GM12865 (cell line): ENCODE data around the gene PSAP.
A peak's percentile ranks its signal among the peaks of the same experiment; 100 is the strongest.

Experiments
- DNase-seq: peaks from one replicate; pipeline ENCODE4 v3.0.0; 2010; ENCODE audit warnings: low read depth
- H3K4me3 ChIP-seq: 2 replicates; pipeline ENCODE4 v1.5.1; 2011; ENCODE audit warnings: mild to moderate bottlenecking, low read depth, low read length, control low read depth
- TF ChIP-seq, protein P1 (sequence below): IDR thresholded peaks from 2 replicates; pipeline ENCODE4 v1.5.1; 2011; ENCODE audit warnings: low read length, control low read depth, low read depth, inconsistent platforms; ENCODE audit not compliant: insufficient read depth; ENCODE audit errors: missing control alignments

PSAP gene

DNA sequence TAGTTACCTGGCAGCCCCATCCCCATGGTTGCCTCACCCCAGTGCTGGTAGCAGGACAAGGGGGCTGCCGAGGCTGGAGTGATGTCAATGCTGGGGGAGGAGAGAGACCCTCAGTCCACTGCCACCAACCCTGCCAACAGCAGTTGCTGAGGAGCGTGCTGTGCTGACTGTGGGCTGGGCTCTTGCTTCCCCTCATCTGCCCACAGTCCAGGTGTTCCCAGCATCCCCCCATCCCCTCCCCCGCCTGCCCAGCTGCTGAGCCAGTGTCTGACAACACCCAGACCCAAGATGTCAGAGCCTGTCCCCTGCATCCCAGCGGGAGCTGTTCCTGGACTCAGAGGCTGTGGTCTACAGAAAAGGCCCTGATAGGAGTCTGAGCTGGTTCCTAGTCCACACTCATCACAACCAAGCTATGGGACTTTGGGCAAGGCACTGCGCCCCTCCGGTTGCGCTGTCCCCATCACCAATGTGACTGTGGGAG, 14.6 kb upstream of the PSAP start:
- H3K4me3 ChIP-seq: no peak overlapping the region
- no peak for DNase-seq
- TF ChIP-seq, protein P1, sequence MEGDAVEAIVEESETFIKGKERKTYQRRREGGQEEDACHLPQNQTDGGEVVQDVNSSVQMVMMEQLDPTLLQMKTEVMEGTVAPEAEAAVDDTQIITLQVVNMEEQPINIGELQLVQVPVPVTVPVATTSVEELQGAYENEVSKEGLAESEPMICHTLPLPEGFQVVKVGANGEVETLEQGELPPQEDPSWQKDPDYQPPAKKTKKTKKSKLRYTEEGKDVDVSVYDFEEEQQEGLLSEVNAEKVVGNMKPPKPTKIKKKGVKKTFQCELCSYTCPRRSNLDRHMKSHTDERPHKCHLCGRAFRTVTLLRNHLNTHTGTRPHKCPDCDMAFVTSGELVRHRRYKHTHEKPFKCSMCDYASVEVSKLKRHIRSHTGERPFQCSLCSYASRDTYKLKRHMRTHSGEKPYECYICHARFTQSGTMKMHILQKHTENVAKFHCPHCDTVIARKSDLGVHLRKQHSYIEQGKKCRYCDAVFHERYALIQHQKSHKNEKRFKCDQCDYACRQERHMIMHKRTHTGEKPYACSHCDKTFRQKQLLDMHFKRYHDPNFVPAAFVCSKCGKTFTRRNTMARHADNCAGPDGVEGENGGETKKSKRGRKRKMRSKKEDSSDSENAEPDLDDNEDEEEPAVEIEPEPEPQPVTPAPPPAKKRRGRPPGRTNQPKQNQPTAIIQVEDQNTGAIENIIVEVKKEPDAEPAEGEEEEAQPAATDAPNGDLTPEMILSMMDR: no peak

DNA sequence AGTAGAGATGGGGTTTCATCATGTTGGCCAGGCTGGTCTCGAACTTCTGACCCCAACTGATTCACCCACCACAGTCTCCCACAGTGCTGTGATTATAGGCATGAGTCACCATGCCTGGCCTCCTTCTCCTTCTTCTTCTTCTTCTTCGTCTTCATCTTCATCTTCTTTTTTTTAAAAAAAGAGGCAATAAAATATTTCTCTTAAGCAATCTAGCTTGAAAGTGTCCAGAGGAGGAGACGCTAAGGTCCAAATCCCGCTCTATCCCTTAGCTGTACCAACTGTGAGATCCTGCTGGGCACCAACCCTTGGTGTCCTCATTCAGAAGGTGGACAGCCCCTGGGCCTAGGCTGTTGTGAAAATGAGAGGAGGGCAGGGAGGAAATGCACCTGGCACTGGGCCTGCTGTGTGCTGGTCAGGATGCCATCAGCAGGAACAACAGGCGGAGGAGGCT, 13.9 kb upstream of the PSAP start:
- H3K4me3 ChIP-seq: no peak overlapping the region
- TF ChIP-seq, protein P1: no peak
- DNase-seq: no peak

DNA sequence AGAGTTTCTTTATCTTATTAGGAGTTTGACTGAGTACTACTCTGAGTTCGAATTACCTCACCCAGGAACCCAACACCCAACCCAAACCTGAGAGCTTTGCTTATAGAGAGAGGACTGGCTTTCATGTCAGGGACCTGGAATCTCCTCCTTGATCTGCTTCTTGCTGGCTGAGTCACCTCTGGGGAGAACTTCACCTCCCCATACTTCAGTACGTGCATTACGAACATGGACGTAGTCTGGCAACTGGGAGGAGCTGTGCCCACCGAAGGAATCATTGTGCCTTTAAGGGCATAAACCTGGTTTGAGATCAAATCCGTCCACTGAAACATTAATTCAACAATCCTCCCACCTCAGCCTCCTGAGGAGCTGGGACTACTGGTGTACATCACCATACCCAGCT, 12.2 kb upstream of the PSAP start:
- DNase-seq: no peak
- no peak overlapping the region for H3K4me3 ChIP-seq
- TF ChIP-seq, protein P1: no peak

DNA sequence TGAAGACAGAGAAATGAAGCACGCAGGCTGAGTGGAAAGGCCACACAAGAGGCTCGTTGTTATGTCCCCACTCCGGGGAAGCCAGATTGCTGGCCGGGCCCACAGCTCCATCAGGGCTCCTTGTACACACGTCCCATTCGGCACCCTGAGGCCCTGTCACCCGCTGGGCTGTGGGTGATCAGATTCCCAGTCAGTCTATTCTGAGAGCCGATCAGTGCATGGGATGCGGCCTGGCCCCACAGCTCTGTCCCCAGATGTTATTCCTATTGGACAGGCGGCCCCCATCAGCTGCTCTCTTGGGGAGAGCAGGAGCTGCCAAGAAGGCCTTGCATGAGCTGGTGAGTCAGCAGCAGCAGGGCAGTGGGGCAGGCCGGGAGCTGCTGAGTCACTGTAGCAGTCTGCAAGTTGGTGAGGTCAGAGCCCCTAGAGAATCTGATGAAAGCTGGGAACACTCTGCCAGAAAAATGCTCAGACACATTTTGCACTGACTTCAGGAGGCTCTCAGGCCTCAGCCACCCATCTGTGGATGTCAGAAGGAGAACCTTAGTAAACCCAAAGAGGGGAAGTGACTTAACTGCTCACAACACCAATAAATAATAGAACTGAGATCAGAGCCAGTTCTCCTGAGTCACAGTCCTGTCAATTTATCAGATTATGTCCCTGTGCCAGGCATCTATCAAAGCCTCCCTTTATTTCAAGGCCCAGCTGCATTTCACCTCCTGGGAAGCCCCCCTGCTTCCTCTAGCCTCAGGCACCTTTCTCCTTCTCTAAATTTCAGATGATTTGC, 9.4 kb upstream of the PSAP start:
- TF ChIP-seq, protein P1: no peak
- H3K4me3 ChIP-seq: no peak overlapping the region
- DNase-seq: peak; percentile 67

DNA sequence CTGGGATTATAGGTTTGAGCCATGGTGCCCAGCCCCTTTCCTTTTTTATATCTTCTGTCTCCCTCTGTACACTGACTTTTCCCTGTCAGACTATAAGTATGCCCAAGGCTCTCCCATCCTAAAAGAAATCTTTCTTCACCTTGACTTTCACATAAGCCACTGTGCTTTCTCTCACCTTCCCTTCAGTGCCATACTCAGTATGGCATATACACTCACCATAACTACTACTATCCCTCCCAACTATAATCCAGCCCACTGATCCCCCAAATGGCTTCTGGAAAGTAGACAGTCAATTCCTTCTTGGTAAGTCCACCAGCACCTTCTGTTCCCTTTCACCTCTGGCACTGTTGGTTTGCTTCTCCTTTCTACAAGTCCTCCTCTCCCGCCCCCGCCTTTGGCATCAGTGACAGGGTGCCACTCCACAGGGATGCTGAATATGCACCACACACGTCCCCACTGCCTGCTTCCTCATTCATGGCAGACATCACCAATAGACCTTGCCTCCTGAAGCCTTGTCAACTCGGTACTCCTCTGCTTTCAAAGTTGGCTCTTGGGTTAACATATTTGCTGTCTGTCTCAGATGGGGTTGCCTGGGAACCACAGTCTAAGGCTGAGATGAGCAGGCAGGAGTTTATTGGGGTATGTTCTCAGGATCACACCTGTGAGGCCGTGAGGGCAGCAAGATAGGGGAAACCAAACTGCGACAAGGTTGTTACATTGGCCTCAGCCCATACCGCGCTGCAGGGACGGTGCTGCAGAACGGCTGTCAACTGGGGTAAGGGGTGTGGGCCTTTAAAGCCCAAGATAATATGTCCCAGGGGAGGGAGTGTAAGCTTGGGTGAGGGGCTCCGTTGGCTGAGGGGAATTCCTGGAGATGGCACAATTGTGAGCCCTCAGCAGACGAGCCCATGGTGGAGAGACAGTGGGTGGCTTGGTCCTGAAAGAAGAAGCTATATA, 7.2 kb upstream of the PSAP start:
- no peak for DNase-seq
- TF ChIP-seq, protein P1: no peak
- no peak overlapping the region for H3K4me3 ChIP-seq

DNA sequence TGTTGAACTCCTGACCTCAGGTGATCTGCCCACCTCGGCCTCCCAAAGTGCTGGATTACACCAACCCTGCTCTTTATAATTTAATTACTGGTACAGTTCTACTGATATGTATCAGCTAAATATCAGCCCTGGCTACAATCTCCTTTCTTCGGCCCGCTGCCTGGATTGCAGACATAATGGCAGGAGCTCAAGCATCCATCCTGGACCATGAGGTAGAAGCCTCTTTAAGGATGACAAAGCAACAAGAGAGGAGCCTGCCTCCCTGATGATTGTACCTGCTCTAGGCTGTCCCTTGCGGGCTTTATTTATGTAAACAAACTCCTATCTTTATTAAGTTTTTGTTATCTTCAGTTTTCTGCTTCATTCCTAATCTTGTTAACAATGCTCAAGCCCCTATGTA, 5.6 kb upstream of the PSAP start:
- no peak overlapping the region for H3K4me3 ChIP-seq
- TF ChIP-seq, protein P1: no peak
- no peak for DNase-seq
